ENCODE measurements around the gene UBTF. TPM values are rescaled to one million over a fixed set of nuclear protein-coding genes. Genes with fewer than 3 reads are reported as not detected.

The UBTF gene
- total RNA-seq, 1 donor from 2014 or later: 101 TPM

DNA sequence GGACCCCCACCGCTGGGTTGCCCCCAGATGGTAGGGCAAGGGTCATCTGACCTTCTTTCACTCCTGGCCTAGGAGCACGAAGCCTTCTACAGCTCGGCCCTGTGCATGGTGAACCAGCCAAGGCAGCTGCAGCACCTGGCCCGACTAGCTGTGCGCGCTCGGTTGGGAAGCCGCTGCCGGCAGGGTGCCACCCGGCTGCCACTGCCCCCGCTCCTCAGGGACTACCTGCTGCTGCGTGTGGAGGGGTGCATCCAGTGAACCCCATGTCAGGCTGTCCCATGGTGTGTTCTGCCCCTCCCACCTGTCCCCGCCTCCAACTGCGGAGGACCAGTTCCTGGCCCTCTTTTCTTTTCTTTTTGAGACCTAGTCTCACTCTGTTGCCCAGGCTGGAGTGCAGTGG, 41.3 kb downstream of the UBTF start:
- no peak for DNase-seq (ENCODE audit: extremely low spot score, unreplicated experiment)
- TF ChIP-seq, protein P1, sequence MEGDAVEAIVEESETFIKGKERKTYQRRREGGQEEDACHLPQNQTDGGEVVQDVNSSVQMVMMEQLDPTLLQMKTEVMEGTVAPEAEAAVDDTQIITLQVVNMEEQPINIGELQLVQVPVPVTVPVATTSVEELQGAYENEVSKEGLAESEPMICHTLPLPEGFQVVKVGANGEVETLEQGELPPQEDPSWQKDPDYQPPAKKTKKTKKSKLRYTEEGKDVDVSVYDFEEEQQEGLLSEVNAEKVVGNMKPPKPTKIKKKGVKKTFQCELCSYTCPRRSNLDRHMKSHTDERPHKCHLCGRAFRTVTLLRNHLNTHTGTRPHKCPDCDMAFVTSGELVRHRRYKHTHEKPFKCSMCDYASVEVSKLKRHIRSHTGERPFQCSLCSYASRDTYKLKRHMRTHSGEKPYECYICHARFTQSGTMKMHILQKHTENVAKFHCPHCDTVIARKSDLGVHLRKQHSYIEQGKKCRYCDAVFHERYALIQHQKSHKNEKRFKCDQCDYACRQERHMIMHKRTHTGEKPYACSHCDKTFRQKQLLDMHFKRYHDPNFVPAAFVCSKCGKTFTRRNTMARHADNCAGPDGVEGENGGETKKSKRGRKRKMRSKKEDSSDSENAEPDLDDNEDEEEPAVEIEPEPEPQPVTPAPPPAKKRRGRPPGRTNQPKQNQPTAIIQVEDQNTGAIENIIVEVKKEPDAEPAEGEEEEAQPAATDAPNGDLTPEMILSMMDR (conservative IDR thresholded peaks at IDR 0.05): no peak
- no peaks in the 10 kb centered on the region for H3K9me3 Mint-ChIP-seq
- H3K36me3 Mint-ChIP-seq: peaks cover 12% of the 10 kb centered on the region
- H3K4me1 Mint-ChIP-seq (ENCODE audit: unreplicated experiment): no peaks in the 10 kb centered on the region
- no peak overlapping the region for H3K27ac Mint-ChIP-seq
- no peak overlapping the region for H3K4me3 Mint-ChIP-seq
- H3K27me3 Mint-ChIP-seq: no peaks in the 10 kb centered on the region

DNA sequence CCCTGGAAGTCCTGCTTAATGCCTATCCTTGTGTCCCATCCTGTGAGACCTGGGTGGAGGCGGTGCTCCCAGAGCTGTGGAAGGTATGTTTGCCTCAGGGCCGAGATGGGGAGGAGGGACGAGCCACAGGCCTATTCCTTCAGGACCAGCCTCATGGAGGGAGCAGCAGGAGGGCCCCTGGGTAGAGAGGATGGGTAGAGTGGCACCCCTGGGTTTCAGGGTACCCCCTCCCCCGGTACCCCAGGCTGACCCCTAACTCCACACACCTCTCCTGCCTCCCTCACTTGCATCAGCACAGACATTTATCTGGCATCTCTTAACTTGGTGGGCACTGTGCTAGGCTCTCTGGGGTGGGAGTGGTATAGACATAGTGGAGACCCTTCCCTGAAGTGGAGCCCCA, 41.8 kb downstream of the UBTF start:
- Mint-ChIP-seq H3K4me3 (no peak overlapping the region), H3K27ac (no peak overlapping the region), H3K9me3 (no peaks in the 10 kb centered on the region), H3K27me3 (no peaks in the 10 kb centered on the region), H3K36me3 (peaks cover 12% of the 10 kb centered on the region), H3K4me1 (ENCODE audit: unreplicated experiment) (no peaks in the 10 kb centered on the region)
- TF ChIP-seq, protein P1 (conservative IDR thresholded peaks at IDR 0.05): no peak
- DNase-seq (ENCODE audit: extremely low spot score, unreplicated experiment): no peak

DNA sequence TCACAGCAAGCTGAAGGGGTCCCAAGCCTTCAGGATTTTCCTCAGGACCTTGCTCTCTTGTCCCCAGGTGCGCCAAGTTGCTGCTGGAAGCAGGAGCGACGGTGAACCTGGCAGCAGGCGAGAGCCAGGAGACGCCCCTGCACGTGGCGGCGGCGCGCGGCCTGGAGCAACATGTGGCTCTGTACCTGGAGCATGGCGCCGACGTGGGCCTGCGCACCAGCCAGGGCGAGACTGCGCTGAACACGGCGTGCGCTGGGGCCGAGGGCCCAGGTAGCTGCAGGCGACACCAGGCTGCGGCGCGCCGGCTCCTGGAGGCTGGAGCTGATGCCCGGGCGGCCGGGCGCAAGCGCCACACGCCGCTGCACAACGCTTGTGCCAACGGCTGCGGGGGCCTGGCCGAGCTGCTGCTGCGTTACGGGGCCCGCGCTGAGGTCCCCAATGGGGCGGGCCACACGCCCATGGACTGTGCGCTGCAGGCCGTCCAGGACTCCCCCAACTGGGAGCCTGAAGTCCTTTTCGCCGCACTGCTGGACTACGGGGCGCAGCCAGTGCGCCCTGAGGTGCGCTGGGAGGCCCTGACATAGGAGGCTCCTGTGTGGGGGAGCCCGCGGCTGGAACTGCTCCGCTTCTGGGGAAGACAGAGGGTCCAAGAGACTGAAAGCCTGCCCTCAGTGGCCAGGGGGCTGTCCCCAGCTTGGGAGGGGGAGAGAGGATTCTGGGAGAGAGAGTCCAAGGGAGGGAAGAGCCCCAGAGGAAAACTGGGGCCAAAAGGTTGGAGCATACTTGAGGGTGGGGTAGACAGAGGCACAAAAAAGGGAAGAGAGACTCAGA, 42.6 kb downstream of the UBTF start:
- DNase-seq (ENCODE audit: extremely low spot score, unreplicated experiment): no peak
- Mint-ChIP-seq H3K36me3 (peaks cover 9% of the 10 kb centered on the region), H3K4me3 (no peak overlapping the region), H3K9me3 (no peaks in the 10 kb centered on the region), H3K27me3 (no peaks in the 10 kb centered on the region), H3K4me1 (ENCODE audit: unreplicated experiment) (peaks cover 3% of the 10 kb centered on the region), H3K27ac (no peak overlapping the region)
- TF ChIP-seq, protein P1 (conservative IDR thresholded peaks at IDR 0.05): no peak

DNA sequence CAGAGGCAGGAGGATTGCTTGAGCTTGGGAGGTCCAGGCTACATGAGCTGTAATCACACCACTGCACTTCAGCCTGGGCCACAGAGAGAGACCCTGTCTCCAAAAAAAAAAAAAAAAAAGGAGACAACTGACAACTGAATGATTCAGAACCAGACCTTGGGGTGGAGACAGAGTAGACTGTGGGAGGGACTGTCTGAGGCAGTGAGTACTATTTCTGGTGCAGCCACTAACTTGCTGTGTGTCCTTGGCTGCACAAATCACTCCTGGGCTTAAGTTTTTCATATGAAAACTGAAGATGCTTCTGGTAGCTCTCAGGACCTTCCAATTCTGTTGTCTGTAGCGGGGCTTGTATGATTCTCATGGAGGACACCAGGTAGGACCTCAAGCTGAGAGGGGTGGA, 43.2 kb downstream of the UBTF start:
- TF ChIP-seq, protein P1 (conservative IDR thresholded peaks at IDR 0.05): no peak
- H3K4me1 Mint-ChIP-seq (ENCODE audit: unreplicated experiment): peaks cover 4% of the 10 kb centered on the region
- no peaks in the 10 kb centered on the region for H3K9me3 Mint-ChIP-seq
- H3K36me3 Mint-ChIP-seq: peaks cover 4% of the 10 kb centered on the region
- H3K27me3 Mint-ChIP-seq: no peaks in the 10 kb centered on the region
- no peak for DNase-seq (ENCODE audit: extremely low spot score, unreplicated experiment)
- no peak overlapping the region for H3K4me3 Mint-ChIP-seq
- H3K27ac Mint-ChIP-seq: no peak overlapping the region

DNA sequence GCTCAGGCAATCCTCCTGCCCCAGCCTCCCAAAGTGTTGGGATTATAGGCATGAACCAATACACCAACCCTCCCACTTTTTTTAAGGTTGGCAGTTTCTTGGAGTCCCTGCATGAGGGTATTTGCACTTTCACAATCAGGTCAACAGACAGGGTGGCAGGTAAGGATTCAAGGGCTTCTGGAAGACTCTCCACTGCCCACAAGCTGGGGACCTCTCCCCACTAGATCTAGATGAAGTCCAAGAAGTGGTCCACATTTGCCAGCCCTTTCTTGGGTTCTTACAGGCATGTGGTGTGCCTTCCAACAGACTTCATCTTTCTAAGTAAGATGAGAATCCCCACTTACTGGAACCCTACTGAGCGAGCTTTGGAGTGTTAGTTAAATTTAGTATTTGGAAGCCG, 45.0 kb downstream of the UBTF start:
- Mint-ChIP-seq H3K36me3 (peaks cover 4% of the 10 kb centered on the region), H3K27ac (no peak overlapping the region), H3K4me3 (no peak overlapping the region), H3K9me3 (no peaks in the 10 kb centered on the region), H3K27me3 (no peaks in the 10 kb centered on the region), H3K4me1 (ENCODE audit: unreplicated experiment) (peaks cover 9% of the 10 kb centered on the region)
- no peak for DNase-seq (ENCODE audit: extremely low spot score, unreplicated experiment)
- TF ChIP-seq, protein P1 (conservative IDR thresholded peaks at IDR 0.05): no peak

Measured in type B pancreatic cell (in vitro differentiated cells).